Measurements from ENCODE around the gene CHN1. TPM values are rescaled to one million over a fixed set of nuclear protein-coding genes. Genes with fewer than 3 reads are reported as not detected.

The CHN1 gene
- total RNA-seq, 2 experiments from 2014 or later: 5.3 to 5.6 TPM

GRCh38 chr2:174985614-174986013 is 19.6 kb downstream of the CHN1 start:
- CTCF ChIA-PET: no interaction called here
- intact Hi-C loops (cut with DNase I, micrococcal nuclease): loop anchor here in 1 of 2 experiments (5.0 kb wide), 1 partner anchor 213 kb away; no protein-coding TSS in a partner anchor
- H3K27ac Mint-ChIP-seq: no peak overlapping the region
- H3K36me3 Mint-ChIP-seq (ENCODE audit: low read depth): no peaks in the 10 kb centered on the region
- no peaks in the 10 kb centered on the region for H3K9me3 Mint-ChIP-seq
- H3K4me3 ChIP-seq (ENCODE audit: low read length): no peak overlapping the region
- H3K27me3 ChIP-seq (ENCODE audit: control insufficient read depth in 1 of 2, insufficient read depth in 2 of 2, low read length in 2 of 2): no peaks in the 10 kb centered on the region
- H3K4me1 ChIP-seq (ENCODE audit: insufficient read depth, low read length): peaks cover 4% of the 10 kb centered on the region
- no peak for DNase-seq
- peaks cover 8% of the 10 kb centered on the region for H3K27me3 Mint-ChIP-seq
- no peaks in the 10 kb centered on the region for H3K4me1 Mint-ChIP-seq (ENCODE audit: low read depth)
- no peaks in the 10 kb centered on the region for H3K36me3 ChIP-seq (ENCODE audit: insufficient read depth, low read length)
- H3K4me3 Mint-ChIP-seq: no peak overlapping the region
- ATAC-seq (ENCODE audit: poor library complexity): no peak
- TF ChIP-seq CTCF (IDR thresholded peaks at IDR 0.05): peak; percentile 39
- H3K9me3 ChIP-seq (ENCODE audit: control insufficient read depth in 1 of 2, insufficient read depth in 1 of 2, low read length in 2 of 2): no peaks in the 10 kb centered on the region
- H3K27ac ChIP-seq (ENCODE audit: low read depth in 1 of 2, low read length in 2 of 2): no peak overlapping the region
- POLR2A ChIA-PET: no interaction called here

GRCh38 chr2:174984561-174984960 is 20.6 kb downstream of the CHN1 start:
- no peaks in the 10 kb centered on the region for H3K27me3 ChIP-seq (ENCODE audit: control insufficient read depth in 1 of 2, insufficient read depth in 2 of 2, low read length in 2 of 2)
- no peak overlapping the region for H3K27ac ChIP-seq (ENCODE audit: low read depth in 1 of 2, low read length in 2 of 2)
- Mint-ChIP-seq H3K27ac (no peak overlapping the region), H3K27me3 (peaks cover 8% of the 10 kb centered on the region), H3K4me1 (ENCODE audit: low read depth) (no peaks in the 10 kb centered on the region), H3K4me3 (no peak overlapping the region), H3K9me3 (no peaks in the 10 kb centered on the region), H3K36me3 (ENCODE audit: low read depth) (no peaks in the 10 kb centered on the region)
- TF ChIP-seq CTCF (IDR thresholded peaks at IDR 0.05): no peak
- DNase-seq (no peak), ATAC-seq (ENCODE audit: poor library complexity) (no peak)
- no peak overlapping the region for H3K4me3 ChIP-seq (ENCODE audit: low read length)
- H3K36me3 ChIP-seq (ENCODE audit: insufficient read depth, low read length): no peaks in the 10 kb centered on the region
- no peaks in the 10 kb centered on the region for H3K9me3 ChIP-seq (ENCODE audit: control insufficient read depth in 1 of 2, insufficient read depth in 1 of 2, low read length in 2 of 2)
- POLR2A ChIA-PET: no interaction called here
- CTCF ChIA-PET: interaction anchor here (0.7 kb wide), 1 partner anchor 40 kb away, joined by 3 read pairs; no protein-coding TSS in a partner anchor
- intact Hi-C loops (cut with DNase I, micrococcal nuclease): no loop called here
- no peaks in the 10 kb centered on the region for H3K4me1 ChIP-seq (ENCODE audit: insufficient read depth, low read length)

- intact Hi-C loops (cut with DNase I, micrococcal nuclease): no loop called here
- Histone ChIP-seq H3K9me3 (ENCODE audit: control insufficient read depth in 1 of 2, insufficient read depth in 1 of 2, low read length in 2 of 2) (no peaks in the 10 kb centered on the region), H3K4me1 (ENCODE audit: insufficient read depth, low read length) (no peaks in the 10 kb centered on the region), H3K27me3 (ENCODE audit: control insufficient read depth in 1 of 2, insufficient read depth in 2 of 2, low read length in 2 of 2) (no peaks in the 10 kb centered on the region), H3K27ac (ENCODE audit: low read depth in 1 of 2, low read length in 2 of 2) (no peak overlapping the region), H3K36me3 (ENCODE audit: insufficient read depth, low read length) (no peaks in the 10 kb centered on the region), H3K4me3 (ENCODE audit: low read length) (no peak overlapping the region)
- Mint-ChIP-seq H3K36me3 (ENCODE audit: low read depth) (no peaks in the 10 kb centered on the region), H3K27ac (no peak overlapping the region), H3K9me3 (no peaks in the 10 kb centered on the region), H3K4me1 (ENCODE audit: low read depth) (no peaks in the 10 kb centered on the region), H3K4me3 (no peak overlapping the region), H3K27me3 (no peaks in the 10 kb centered on the region)
- ChIA-PET CTCF (interaction anchor here (1.7 kb wide), 1 partner anchor 9 kb away, joined by 4 read pairs; no protein-coding TSS in a partner anchor), POLR2A (no interaction called here)
- ATAC-seq (ENCODE audit: poor library complexity) (no peak), DNase-seq (no peak)
- no peak for TF ChIP-seq CTCF (IDR thresholded peaks at IDR 0.05)
These were observed 23.9 kb downstream of the CHN1 start for GRCh38 chr2:174981331-174981730.

Measured in CD4-positive, alpha-beta T cell (primary cell).